ENCODE data around the gene BZW2.

The BZW2 gene

GRCh38 chr7:16726189-16726588 lies 80.2 kb downstream of the BZW2 start:
- DNase-seq = no peak

DNA sequence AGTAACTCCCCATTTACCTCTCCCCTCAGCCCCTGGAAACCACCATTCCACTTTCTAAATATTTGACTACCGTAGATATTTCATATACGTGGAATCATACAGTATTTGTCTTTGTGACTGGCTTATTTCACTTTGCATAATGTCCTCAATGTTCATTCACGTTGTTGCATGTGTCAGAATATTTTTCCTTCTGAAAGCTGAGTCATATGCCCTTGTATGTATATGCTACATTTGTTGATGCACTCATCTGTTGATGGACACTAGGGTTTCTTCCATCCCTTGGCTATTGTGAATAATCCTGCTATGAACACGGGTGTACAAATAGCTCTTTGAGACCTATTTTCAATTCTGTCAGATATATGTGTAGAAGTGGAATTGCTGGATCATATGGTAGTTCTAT lies 81.8 kb downstream of the BZW2 start:
- DNase-seq = no peak

DNA sequence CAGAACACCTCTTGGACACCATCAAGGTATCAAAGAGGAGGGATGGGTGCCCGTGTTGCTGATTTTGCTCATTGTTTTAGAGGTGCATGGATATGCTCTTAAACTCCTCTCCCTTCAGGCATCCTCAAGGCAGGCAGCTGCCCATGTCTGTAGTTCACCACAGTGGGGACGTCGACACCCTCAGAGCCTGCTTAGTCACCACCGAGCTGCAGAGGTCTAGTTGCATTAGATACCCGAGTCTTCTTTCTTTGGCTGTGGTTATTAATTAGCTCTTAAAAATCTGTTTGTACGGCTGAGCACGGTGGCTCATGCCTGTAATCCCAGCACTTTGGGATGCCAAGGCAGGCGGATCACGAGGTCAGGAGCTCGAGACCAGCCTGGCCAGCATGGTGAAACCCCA lies 82.8 kb downstream of the BZW2 start:
- no peak for DNase-seq

GRCh38 chr7:16729541-16729940 lies 83.6 kb downstream of the BZW2 start:
- no peak for DNase-seq

- DNase-seq = no peak
Measured at GRCh38 chr7:16730937-16731336, 85.0 kb downstream of the BZW2 start.

DNA sequence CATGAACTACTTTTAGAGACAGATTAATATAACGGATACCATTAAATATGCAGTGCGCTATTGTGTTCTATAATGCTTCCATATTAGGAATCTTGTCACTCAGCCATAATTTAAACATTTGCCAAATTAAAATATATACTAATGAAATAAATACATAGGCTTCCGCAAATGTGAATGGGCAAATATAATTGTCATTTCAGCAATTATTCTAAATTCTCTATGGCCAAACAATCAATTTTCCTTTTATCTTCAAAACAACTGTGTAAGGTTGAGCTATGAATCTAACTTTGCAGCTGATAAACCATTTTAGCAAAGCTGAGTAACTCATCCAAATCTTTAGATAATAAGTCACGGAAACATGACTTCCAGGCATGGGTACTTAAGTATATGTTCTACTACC lies 86.8 kb downstream of the BZW2 start:
- DNase-seq = no peak

DNA sequence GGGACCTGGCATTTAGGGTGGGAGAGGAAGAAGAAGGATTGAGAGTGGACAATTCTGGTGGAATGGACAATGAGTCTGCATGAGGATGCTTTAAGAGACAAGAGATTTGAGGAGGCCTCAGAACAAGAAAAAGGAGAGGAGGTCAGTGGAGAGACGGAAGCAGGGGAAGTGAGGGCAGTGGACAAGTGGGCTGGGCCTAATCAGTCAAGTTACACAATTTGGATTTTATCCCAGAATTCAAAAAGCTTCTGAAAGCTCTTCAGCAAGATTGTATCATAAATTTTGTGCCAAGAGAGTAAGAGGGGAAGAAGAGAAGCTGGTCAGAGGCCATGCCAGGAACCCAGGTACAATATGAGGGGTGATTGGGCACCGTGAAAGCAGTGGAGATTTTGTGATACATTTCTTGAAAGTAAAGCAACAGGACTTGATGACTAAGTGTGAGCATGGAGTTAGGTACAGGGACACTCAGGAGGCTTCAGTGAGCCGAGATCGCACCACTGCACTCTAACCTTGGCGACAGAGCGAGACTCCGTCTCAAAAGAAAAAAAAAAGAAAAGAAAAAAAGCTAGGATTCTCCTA lies 88.3 kb downstream of the BZW2 start:
- no peak for DNase-seq

GRCh38 chr7:16735020-16735419 lies 89.0 kb downstream of the BZW2 start:
- no peak for DNase-seq

- no peak for DNase-seq
Measured at GRCh38 chr7:16738011-16738688, 92.2 kb downstream of the BZW2 start.

DNA sequence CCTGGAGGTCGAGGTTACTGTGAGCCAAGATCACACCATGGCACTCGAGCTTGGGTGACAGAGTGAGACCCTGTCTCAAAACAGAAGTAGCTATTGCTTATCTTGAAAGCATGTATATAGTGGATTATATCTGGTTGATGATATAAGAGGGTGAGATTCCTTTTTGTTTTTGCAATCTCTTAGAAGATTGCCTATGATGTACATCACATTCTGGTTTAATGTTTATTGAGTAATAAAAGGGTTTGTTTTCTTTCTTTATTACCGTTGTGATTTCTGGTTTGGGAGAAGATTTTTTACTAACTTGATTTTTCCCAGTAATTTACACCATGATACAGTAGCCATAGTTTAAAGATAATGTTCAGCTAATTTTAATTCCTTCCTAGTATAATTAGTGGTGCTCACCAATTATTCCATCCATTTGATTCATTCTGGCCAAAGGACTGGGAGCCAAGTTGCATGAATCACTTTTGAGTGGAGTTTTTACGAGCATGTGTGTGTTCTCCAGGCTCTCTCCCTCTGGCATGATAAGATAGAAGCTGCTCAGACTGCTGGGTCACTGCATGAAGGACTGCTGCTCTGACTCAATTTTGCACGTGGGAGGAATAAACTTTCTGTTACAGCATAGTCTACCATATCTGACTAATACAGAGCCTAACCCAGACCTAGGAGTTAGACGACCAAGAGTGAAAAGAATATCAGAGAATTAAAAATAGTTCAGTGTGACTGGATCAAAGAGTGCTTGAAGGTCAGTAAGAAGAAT lies 94.1 kb downstream of the BZW2 start:
- no peak for DNase-seq

- no peak for DNase-seq
Measured at GRCh38 chr7:16740623-16740953, 94.6 kb downstream of the BZW2 start.

- no peak for DNase-seq
Measured at GRCh38 chr7:16740996-16741395, 95.0 kb downstream of the BZW2 start.

GRCh38 chr7:16741676-16742075 lies 95.7 kb downstream of the BZW2 start:
- no peak for DNase-seq

GRCh38 chr7:16742547-16742946 lies 96.6 kb downstream of the BZW2 start:
- DNase-seq = no peak

DNA sequence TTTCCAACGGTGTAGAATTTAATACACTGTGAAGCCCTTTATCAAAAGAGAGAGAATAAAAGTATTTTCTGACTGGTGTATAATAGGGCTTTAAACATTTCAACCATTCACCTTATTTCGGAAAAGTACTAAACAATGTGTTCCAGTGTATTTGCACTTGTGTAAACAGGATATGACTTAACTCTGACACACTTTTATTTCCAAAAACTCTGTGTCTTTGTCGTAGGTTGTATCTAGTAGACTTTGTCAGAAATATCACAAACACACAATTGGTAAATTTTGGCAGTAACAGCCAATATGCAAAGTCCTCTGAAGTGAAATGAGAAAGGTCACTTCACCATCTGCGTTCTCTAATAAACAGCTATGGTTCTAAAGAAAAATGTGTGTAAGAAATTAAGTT lies 97.3 kb downstream of the BZW2 start:
- DNase-seq = no peak

DNA sequence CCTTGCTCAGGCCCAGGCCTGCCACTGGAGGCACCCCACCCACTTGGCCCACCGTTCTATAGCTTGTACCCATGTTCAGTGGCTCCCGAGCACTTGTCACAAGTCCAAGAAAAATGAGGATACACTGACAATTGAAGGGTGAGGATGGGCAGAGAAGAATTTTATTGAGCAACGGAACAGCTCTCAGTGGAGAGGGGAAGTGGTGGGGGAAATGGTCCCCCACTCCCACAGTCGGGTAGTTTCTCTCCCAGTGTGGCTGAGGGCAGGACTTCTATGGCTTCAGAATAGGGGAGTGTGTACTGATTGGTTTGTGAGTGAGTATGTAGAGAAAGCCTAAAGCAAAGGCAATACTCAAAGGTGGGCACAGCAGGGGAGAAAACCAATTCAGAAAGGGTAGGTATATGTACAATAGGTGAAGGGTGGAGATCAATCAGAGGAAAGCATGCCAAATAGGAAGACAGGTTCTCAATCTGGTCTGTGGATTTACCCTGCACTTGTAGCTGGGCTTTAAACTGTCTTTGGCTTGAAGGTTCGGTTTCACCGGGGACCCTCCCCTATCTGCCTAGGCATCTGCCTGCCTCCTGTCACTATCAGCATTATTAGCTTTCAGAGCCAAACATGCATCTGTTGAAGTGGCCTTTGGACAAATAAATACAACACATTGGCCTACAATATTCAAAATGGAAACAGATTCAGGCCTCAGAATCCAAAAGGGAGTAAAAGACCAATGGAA lies 98.7 kb downstream of the BZW2 start:
- DNase-seq = no peak

GRCh38 chr7:16745645-16746044 lies 99.7 kb downstream of the BZW2 start:
- no peak for DNase-seq

GRCh38 chr7:16747102-16747501 lies 101.1 kb downstream of the BZW2 start:
- DNase-seq = no peak

DNA sequence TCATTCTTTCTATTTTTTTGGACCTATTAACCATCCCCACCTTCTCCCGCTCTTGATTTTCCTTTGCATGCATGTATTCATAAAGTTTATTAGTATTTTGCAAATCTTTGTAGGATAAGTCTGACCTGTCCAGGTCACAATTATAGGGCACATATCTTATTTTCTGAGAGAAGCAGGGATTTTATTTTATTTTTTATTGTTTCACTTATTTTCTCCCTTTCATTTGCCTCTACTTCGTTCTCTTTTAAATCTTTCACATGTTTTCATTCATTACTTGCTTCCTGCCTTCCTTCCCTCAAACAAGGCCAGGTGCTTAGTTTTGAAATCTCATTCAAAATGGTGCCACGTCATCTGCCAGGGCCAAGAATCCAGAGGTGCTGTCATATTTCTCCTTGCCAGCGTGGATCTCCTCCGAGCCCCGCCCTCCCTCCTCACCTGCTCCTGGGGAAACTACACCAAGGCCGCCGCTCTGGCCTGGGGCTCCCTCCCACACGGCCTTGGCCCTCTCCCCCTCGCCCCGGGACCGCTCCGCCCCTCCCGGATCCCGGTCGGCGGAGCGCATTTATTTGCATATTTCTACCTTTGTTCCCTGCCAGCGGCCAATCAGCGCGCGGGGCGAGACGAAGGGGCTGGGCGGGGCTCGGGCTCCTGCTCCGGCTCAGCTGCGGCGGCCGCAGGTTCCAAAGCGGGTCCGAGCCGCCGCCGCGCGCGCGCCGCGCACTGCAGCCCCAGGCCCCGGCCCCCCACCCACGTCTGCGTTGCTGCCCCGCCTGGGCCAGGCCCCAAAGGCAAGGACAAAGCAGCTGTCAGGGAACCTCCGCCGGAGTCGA lies 107.3 kb downstream of the BZW2 start, which contains the start of gene TSPAN13:
TSS of gene TSPAN13 (plus strand) at position 654 of the 830 bp plus-strand sequence. CDS start 213 bp downstream, outside the sequence.
- DNase-seq = peak; percentile 86

DNA sequence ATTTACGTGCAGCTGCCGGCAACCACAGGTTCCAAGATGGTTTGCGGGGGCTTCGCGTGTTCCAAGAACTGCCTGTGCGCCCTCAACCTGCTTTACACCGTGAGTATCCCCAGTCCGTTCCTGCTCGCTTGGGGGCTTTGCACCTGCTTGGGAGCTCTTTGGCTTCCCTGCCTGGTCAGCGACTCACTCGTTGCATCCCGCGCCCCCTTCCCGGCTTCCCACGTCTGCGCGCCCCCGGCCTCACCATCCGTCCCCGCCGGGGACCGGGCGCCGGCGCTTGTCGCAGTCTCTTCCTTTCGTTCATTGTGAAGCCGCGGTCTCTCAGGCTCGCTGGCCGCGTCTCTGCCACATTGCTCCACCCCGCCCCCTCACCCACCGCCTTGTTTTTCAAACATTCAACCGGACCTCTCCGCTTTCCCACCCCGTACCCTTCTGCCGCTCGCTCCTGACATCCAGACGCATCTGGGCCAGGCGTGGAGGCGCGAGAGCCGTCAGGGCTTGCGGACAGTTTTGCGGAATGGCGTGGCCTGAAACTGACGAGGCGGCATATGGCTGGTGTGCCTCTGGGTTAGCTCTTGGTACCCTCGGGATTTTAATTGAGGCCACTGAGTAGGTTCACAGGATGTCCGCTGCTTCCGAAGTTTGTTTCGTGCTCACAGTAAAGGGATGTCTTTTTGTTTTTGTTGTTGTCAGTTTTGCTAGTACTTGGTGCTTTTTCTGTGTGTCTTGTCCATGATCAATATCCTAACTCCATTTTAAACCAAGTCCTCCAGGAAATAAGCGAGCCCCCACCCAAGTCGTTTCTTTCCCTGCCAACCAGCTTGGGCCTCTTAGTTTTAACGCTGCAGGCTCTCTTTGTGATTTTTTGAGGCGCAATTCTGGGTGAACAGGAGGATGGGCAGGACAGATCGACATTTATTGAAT lies 108.2 kb downstream of the BZW2 start:
- no peak for DNase-seq

- no peak for DNase-seq
Measured at GRCh38 chr7:16754856-16755317, 108.9 kb downstream of the BZW2 start.

Measured in NCI-H1417 treated with DMSO at 0.1 percent for 48 hours (cell line).